CD4-positive, alpha-beta T cell treated with Interleukin-15 for 1 hour (primary cell): ENCODE data around the gene TBX21.
A peak's percentile ranks its signal among the peaks of the same experiment; 100 is the strongest.
"Not testable (repeated sequence)": the region's sequence is repeated elsewhere in the genome, so short reads cannot be mapped to it uniquely, and the experiment has no call there.

Source experiments
- DNase-seq: peaks from one replicate; pipeline ENCODE4 v3.0.0-alpha.2; 2020

TBX21 gene

GRCh38 chr17:47733674-47734410, 806 bp downstream of the TBX21 start:
- no peak for DNase-seq

GRCh38 chr17:47735139-47735464, 2.1 kb downstream of the TBX21 start:
- DNase-seq, result no peak

GRCh38 chr17:47735536-47736011, 2.5 kb downstream of the TBX21 start:
- DNase-seq, result no peak

GRCh38 chr17:47736501-47737495, 3.8 kb downstream of the TBX21 start:
- DNase-seq, result no peak

GRCh38 chr17:47738178-47738577, 5.1 kb downstream of the TBX21 start:
- DNase-seq, result no peak

GRCh38 chr17:47739150-47739549, 6.1 kb downstream of the TBX21 start:
- DNase-seq, result no peak

- not testable (repeated sequence) for DNase-seq
Measured at GRCh38 chr17:47739945-47740344, 6.9 kb downstream of the TBX21 start.

GRCh38 chr17:47741109-47741792, 8.2 kb downstream of the TBX21 start:
- peak; percentile 63 for DNase-seq

GRCh38 chr17:47741793-47742145, 8.7 kb downstream of the TBX21 start:
- no peak for DNase-seq

GRCh38 chr17:47742319-47743181, 9.5 kb downstream of the TBX21 start:
- peak; percentile 38 for DNase-seq

- DNase-seq, result no peak
Measured at GRCh38 chr17:47744168-47745036, 11.4 kb downstream of the TBX21 start.

- DNase-seq, result no peak
Measured at GRCh38 chr17:47745037-47745380, 12.0 kb downstream of the TBX21 start.

GRCh38 chr17:47751471-47751870, 18.4 kb downstream of the TBX21 start:
- DNase-seq, result no peak

- DNase-seq, result no peak
Measured at GRCh38 chr17:47757386-47757785, 24.4 kb downstream of the TBX21 start.

- no peak for DNase-seq
Measured at GRCh38 chr17:47760409-47761140, 27.5 kb downstream of the TBX21 start.

GRCh38 chr17:47762728-47763127, 29.7 kb downstream of the TBX21 start:
- no peak for DNase-seq

GRCh38 chr17:47763913-47764582, 31.0 kb downstream of the TBX21 start:
- no peak for DNase-seq

GRCh38 chr17:47773649-47774048, 40.6 kb downstream of the TBX21 start:
- peak; percentile 21 for DNase-seq

GRCh38 chr17:47774331-47774730, 41.3 kb downstream of the TBX21 start:
- DNase-seq, result no peak

- DNase-seq, result no peak
Measured at GRCh38 chr17:47774987-47775580, 42.0 kb downstream of the TBX21 start.
